GM12873 (cell line): Measurements from ENCODE around the gene BRD7.

Source experiments
- CTCF ChIP-seq: IDR thresholded peaks from 2 replicates; pipeline ENCODE4 v1.5.1; 2012; ENCODE audit warnings: low read depth, mild to moderate bottlenecking, moderate library complexity, low read length, control low read depth; ENCODE audit not compliant: insufficient read depth; ENCODE audit errors: missing control alignments

The BRD7 gene

GRCh38 chr16:50386774-50387173, 18.0 kb upstream of the BRD7 start:
- TF ChIP-seq CTCF = no peak

GRCh38 chr16:50386139-50386538, 17.4 kb upstream of the BRD7 start:
- no peak for TF ChIP-seq CTCF

- no peak for TF ChIP-seq CTCF
These were observed 15.8 kb upstream of the BRD7 start for GRCh38 chr16:50384500-50385135.

GRCh38 chr16:50381679-50382440, 13.1 kb upstream of the BRD7 start:
- peak; percentile 45 for TF ChIP-seq CTCF

- TF ChIP-seq CTCF = no peak
These were observed 9.6 kb upstream of the BRD7 start for GRCh38 chr16:50378417-50378816.

GRCh38 chr16:50377001-50377400, 8.2 kb upstream of the BRD7 start:
- TF ChIP-seq CTCF = no peak

- TF ChIP-seq CTCF = no peak
These were observed 5.0 kb upstream of the BRD7 start for GRCh38 chr16:50373780-50374179.
